GM12892 (cell line): ENCODE data around the gene COL6A2.
"Not testable (repeated sequence)": the region's sequence is repeated elsewhere in the genome, so short reads cannot be mapped to it uniquely, and the experiment has no call there.

Experiments used
- DNase-seq: peaks from one replicate; pipeline ENCODE4 v3.0.0; 2011; ENCODE audit not compliant: insufficient read length
- FAIRE-seq: peaks from 2 replicates; lab custom pipeline; 2011; peaks lifted over from hg19 to GRCh38; lab: Jason Lieb, UNC
- POLR2A ChIP-seq: IDR thresholded peaks from 2 replicates; pipeline ENCODE4 v1.6.1; 2011; ENCODE audit warnings: low read depth, low read length, control low read depth
- POLR2AphosphoS5 ChIP-seq: IDR thresholded peaks from 2 replicates; pipeline ENCODE4 v1.6.1; 2011; ENCODE audit warnings: low read depth, low read length, control low read depth
- TAF1 ChIP-seq: IDR thresholded peaks from 2 replicates; pipeline ENCODE4 v1.6.1; 2011; ENCODE audit warnings: low read depth, mild to moderate bottlenecking, control low read depth, low read length, borderline replicate concordance

Gene COL6A2

DNA sequence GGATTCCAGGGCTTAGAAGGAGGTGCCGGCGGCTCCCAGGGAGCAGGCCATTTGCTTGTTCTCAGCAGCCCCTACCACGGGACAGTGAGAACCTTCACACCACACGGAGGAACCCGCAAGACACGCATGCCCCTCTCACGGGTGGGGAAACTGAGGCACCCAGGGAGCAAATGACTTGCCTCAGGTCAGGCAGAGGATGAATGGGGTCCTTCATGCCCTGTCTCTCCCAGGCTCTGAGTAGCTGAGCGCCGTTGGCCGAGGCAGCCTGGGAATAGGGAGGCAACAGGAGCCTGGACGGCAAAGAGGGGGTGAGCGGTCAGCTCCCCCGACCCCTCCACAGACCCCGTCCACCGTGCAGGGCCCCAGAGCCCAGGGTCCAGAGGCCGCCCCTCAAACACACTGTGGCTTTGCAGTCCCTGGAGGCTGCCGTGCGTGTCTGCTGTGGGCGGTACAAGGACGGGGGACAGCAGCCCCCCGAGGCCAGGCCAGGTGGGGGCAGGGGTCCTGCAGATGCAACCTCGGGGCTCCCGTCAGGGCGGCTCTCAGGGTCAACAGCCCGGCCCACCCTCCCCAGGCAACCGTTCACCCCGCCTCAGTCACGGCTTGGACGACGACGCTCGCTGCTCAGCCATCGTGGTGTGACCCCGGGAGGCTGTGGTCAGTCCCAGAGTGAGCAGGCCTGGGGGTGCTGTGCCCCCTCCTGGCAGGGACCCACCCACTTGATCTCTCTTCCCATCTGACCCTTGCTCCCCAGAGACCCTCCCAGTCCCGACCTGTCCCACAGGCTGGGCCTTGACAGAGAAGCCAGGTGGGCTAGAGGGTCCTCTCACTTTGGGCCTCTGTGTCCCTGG lies 15.8 kb upstream of the COL6A2 start:
- FAIRE-seq (no peak), DNase-seq (no peak)
- no peak for TF ChIP-seq POLR2A
- no peak for TF ChIP-seq POLR2AphosphoS5

GRCh38 chr21:46082713-46082962 lies 15.3 kb upstream of the COL6A2 start:
- DNase-seq (no peak), FAIRE-seq (no peak)
- TF ChIP-seq POLR2A (no peak), TAF1 (no peak), POLR2AphosphoS5 (no peak)

DNA sequence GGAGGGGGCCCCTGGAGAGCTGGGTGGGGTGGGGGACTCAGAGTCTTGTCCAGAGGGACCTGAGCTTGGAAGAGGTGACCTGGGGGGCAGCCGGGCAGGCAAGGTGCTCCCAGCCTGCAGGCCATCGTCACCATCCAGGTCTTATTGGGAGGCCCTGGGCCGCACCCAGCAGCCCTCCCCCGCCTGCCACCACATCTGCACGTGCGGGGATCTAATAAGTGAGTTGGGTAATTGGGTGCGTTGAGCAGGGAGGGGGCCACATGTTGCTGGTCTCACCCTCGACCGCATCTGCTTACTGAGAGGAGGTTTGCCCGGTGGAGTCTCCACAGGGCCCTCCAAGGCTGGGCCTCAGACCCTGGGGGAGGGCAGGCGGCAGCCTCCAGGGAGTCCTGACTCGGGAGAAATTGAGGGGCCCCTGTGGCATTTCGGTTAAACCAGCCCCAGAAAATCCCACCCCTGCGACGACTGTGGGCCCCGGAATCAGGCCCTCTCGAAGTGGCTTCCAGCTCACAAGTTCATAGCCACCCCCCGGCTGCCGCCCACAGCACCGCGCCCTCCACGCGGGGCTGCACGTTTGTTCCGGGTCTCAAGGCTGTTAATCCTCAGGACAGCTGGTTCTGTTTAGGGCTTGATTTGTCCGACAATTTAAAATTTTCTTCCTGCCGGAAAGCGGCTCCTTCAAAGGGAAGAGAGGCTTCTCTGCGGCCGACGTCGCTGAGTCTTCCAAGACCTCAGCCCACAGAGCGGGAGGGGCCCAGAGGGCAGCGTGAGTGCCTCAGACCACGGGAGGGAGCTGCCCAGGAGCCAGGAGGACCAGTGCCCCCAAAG lies 14.7 kb upstream of the COL6A2 start:
- no peak for FAIRE-seq
- DNase-seq: no peak
- TF ChIP-seq POLR2A (no peak), POLR2AphosphoS5 (no peak), TAF1 (no peak)

- DNase-seq (no peak), FAIRE-seq (no peak)
- TF ChIP-seq TAF1: no peak
- no peak for TF ChIP-seq POLR2A
- TF ChIP-seq POLR2AphosphoS5: no peak
These were observed 13.9 kb upstream of the COL6A2 start for GRCh38 chr21:46083791-46084561.

DNA sequence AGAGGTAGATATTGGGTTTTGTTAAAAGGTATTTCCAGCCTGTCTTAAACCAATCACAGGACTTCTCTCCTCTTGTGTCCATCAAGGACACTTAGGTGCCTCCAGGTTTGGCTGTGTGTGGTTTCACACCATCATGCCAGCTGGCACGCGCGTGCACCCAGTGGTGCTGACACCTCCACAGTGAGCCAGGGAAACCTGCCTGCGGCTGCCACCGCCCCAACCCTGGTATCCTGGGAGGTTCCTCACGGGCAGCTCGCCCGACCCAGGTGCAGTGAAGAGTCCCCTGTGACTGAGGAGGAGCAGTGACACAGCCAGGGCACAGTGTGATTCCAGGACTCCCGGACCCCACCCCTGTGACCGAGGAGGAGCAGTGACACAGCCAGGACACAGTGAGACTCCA lies 13.2 kb upstream of the COL6A2 start:
- DNase-seq: no peak
- no peak for FAIRE-seq
- TF ChIP-seq POLR2AphosphoS5: no peak
- TF ChIP-seq POLR2A: no peak
- no peak for TF ChIP-seq TAF1

DNA sequence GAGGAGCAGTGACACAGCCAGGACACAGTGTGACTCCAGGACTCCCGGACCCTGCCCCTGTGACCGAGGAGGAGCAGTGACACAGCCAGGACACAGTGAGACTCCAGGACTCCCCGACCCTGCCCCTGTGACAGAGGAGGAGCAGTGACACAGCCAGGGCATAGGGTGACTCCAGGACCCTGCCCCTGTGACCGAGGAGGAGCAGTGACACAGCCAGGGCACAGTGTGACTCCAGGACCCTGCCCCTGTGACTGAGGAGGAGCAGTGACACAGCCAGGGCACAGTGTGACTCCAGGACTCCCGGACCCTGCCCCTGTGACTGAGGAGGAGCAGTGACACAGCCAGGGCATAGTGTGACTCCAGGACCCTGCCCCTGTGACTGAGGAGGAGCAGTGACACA lies 12.7 kb upstream of the COL6A2 start:
- FAIRE-seq, DNase-seq: not testable (repeated sequence)

DNA sequence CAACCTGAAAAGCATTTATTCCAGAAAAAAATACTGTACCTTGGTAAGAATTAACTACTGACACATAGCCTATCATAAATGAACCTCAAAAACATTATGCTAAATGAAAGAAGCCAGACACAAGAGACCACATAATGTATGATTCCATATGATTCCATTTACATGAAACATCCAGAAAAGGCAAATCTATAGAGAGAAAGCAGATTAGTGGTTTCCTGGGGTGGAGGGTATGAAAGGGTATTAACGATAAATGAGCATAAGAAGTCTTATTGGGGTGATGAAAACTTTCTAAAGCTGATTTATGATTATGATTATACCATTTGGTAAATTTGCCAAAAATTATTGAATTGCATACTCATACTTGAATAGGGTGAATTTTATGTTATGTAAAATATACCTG lies 10.3 kb upstream of the COL6A2 start:
- FAIRE-seq: no peak
- TF ChIP-seq POLR2A (no peak), TAF1 (no peak), POLR2AphosphoS5 (no peak)
- no peak for DNase-seq

DNA sequence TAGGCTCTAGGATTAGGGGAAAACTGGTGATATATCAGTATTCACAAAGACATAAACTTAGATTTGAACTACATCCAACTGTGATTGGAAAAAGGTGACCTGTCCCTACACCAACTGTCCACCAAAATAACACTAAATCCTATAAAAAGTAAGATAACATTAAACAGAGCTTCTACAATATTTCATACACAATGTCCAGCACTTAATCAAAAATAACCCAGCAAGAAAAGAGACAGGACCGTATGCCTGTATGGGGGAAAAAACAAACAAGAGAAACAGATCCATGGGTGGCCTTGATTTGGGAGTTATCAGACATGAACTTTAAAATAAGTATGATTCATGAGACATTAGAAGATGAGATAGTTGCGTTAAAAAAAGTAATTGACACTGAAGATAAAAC lies 9.7 kb upstream of the COL6A2 start:
- DNase-seq (no peak), FAIRE-seq (no peak)
- no peak for TF ChIP-seq TAF1
- TF ChIP-seq POLR2A: no peak
- no peak for TF ChIP-seq POLR2AphosphoS5

- TF ChIP-seq POLR2AphosphoS5: no peak
- TF ChIP-seq POLR2A: no peak
- TF ChIP-seq TAF1: no peak
- DNase-seq (no peak), FAIRE-seq (no peak)
These were observed 8.6 kb upstream of the COL6A2 start for GRCh38 chr21:46089285-46089684.

- TF ChIP-seq TAF1 (no peak), POLR2A (no peak), POLR2AphosphoS5 (no peak)
- FAIRE-seq: no peak
- DNase-seq: no peak
These were observed 6.8 kb upstream of the COL6A2 start for GRCh38 chr21:46091118-46091517.

DNA sequence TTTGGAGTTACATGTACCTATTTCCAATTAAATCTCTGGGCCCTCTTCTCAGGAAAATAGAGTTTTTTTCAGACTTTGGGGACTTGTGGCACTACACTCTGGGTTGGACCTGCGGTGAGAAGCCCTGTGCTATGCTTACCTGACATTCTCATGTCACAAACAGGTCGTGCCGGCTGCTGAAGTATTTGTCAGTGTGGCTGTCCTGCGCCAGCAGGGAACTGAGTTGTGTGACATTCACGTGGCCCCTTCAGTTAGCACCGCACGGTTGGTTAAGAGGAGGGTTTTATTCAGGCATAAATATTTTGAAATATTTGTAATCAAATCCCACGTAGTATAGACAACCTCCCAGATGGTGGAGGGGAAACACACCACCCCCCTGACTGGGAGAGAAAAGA lies 6.3 kb upstream of the COL6A2 start:
- DNase-seq (no peak), FAIRE-seq (no peak)
- TF ChIP-seq POLR2A (no peak), POLR2AphosphoS5 (no peak), TAF1 (no peak)
